ENCODE results near the gene ZNF710. TPM values are rescaled to one million over a fixed set of nuclear protein-coding genes. Genes with fewer than 3 reads are reported as not detected.
A peak's percentile ranks its signal among the peaks of the same experiment; 100 is the strongest.

ZNF710 gene
- total RNA-seq, 1 donor from 2014 or later, result 26.9 TPM

DNA sequence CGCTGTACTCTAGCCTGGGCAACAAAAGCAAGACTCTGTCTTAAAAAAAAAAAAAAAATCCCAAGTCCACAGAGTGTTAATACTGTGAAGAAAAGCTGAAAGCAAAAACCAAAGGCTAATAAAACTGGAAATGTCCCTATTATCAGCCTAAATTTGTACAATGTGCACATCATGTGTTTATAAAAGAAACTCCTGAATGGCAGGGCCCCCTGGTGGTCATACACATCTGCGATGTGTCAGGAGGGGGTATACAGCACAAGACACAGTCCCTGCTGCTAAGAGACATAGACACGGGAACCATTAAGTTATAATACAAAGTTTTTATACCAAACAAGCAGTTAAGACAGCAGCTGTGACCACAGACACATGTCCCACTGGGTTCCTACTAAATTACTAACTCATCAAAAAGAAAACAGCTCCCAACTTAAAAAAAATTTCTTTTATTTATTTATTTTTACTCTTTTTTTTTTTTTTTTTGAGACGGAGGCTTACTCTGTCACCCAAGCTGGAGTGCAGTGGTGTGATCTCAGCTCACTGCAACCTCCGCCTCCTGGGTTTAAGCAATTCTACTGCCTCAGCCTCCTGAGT is 70.2 kb downstream of the ZNF710 start:
- peaks cover 8% of the 10 kb centered on the region for H3K4me1 Mint-ChIP-seq (ENCODE audit: low read depth, unreplicated experiment)
- H3K9me3 Mint-ChIP-seq (ENCODE audit: unreplicated experiment), result no peaks in the 10 kb centered on the region
- Histone ChIP-seq H3K4me2 (ENCODE audit: low read length) (no peak overlapping the region), H3K4me1 (ENCODE audit: insufficient read depth, low read length) (no peaks in the 10 kb centered on the region), H3K27ac (ENCODE audit: low read depth, low read length) (no peak overlapping the region), H3K9ac (ENCODE audit: low read length) (no peak overlapping the region), H4K20me1 (ENCODE audit: insufficient read depth, low read length) (peaks cover 4% of the 10 kb centered on the region), H3K27me3 (ENCODE audit: insufficient read depth, low read length) (no peaks in the 10 kb centered on the region), H3K4me3 (ENCODE audit: insufficient read depth, low read depth, low read length) (no peak overlapping the region), H3K36me3 (ENCODE audit: insufficient read depth, low read length) (no peaks in the 10 kb centered on the region), H3K9me3 (ENCODE audit: insufficient read depth, low read depth, low read length) (no peaks in the 10 kb centered on the region), H3K79me2 (ENCODE audit: insufficient read depth, low read length) (peaks cover 3% of the 10 kb centered on the region), H2AFZ (ENCODE audit: low read depth, low read length) (no peak overlapping the region)
- FAIRE-seq (no peak), DNase-seq (ENCODE audit: low read depth) (peak; percentile 60)
- no peak overlapping the region for H3K4me3 Mint-ChIP-seq (ENCODE audit: unreplicated experiment)
- peaks cover 6% of the 10 kb centered on the region for H3K36me3 Mint-ChIP-seq (ENCODE audit: low read depth, unreplicated experiment)
- TF ChIP-seq EZH2 (IDR thresholded peaks at IDR 0.05; ENCODE audit: insufficient read depth, low read length) (no peak), CTCF (IDR thresholded peaks at IDR 0.05; ENCODE audit: insufficient read depth, low read depth, low read length) (peak; percentile 88)
- H3K27ac Mint-ChIP-seq (ENCODE audit: unreplicated experiment), result no peak overlapping the region
- no peaks in the 10 kb centered on the region for H3K27me3 Mint-ChIP-seq (ENCODE audit: low read depth, unreplicated experiment)

DNA sequence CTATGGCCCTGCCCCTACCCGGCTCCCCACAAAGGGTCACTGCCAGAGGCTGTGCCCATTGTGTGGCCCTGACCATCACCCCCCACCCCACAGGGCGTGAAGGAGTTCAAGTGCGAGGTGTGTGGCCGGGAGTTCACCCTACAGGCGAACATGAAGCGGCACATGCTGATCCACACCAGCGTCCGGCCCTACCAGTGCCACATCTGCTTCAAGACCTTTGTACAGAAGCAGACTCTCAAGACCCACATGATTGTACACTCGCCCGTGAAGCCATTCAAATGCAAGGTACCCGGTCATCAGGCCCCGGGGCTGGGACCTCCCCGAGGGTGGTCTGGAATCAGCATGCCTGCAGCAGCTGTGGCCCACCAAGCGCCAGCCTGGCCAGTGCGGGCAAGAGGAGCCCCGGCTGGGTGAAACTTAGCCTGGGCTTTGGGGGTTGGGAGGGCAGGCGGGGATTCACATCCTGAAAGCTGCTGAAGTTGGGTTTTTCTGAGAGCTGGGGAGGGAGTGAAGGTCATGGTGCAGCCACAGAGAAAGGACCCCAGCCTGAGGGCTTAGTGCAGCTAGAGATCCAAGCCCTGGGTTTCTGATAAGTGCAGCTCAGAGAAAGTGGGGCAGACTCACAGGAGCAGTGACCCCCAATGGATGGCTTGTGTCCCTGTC is 72.0 kb downstream of the ZNF710 start:
- H3K36me3 ChIP-seq (ENCODE audit: insufficient read depth, low read length), result no peaks in the 10 kb centered on the region
- Mint-ChIP-seq H3K9me3 (ENCODE audit: unreplicated experiment) (no peaks in the 10 kb centered on the region), H3K27me3 (ENCODE audit: low read depth, unreplicated experiment) (no peaks in the 10 kb centered on the region), H3K27ac (ENCODE audit: unreplicated experiment) (no peak overlapping the region), H3K4me1 (ENCODE audit: low read depth, unreplicated experiment) (peaks cover 10% of the 10 kb centered on the region), H3K36me3 (ENCODE audit: low read depth, unreplicated experiment) (peaks cover 3% of the 10 kb centered on the region), H3K4me3 (ENCODE audit: unreplicated experiment) (no peak overlapping the region)
- peaks cover 4% of the 10 kb centered on the region for H4K20me1 ChIP-seq (ENCODE audit: insufficient read depth, low read length)
- no peaks in the 10 kb centered on the region for H3K9me3 ChIP-seq (ENCODE audit: insufficient read depth, low read depth, low read length)
- no peak overlapping the region for H3K9ac ChIP-seq (ENCODE audit: low read length)
- H3K79me2 ChIP-seq (ENCODE audit: insufficient read depth, low read length), result no peaks in the 10 kb centered on the region
- DNase-seq (ENCODE audit: low read depth) (no peak), FAIRE-seq (no peak)
- H2AFZ ChIP-seq (ENCODE audit: low read depth, low read length), result no peak overlapping the region
- no peaks in the 10 kb centered on the region for H3K4me1 ChIP-seq (ENCODE audit: insufficient read depth, low read length)
- no peak overlapping the region for H3K4me2 ChIP-seq (ENCODE audit: low read length)
- TF ChIP-seq EZH2 (IDR thresholded peaks at IDR 0.05; ENCODE audit: insufficient read depth, low read length) (no peak), CTCF (IDR thresholded peaks at IDR 0.05; ENCODE audit: insufficient read depth, low read depth, low read length) (no peak)
- H3K4me3 ChIP-seq (ENCODE audit: insufficient read depth, low read depth, low read length), result no peak overlapping the region
- H3K27me3 ChIP-seq (ENCODE audit: insufficient read depth, low read length), result no peaks in the 10 kb centered on the region
- H3K27ac ChIP-seq (ENCODE audit: low read depth, low read length), result no peak overlapping the region

DNA sequence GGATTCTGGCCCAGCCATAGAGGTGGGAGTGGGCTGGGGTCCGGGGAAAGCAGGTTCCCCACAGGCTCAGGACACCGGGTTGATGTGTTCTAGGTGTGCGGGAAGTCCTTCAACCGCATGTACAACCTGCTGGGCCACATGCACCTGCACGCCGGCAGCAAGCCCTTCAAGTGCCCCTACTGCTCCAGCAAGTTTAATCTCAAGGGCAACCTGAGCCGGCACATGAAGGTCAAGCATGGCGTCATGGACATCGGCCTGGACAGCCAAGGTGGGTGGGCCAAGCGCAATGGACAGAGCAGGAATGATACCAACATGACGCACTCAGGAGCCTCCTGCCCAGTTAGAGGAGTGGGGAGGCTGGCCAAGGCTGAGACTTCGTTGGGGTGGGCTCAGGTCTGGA is 72.9 kb downstream of the ZNF710 start:
- no peak overlapping the region for H3K4me3 Mint-ChIP-seq (ENCODE audit: unreplicated experiment)
- no peaks in the 10 kb centered on the region for H3K79me2 ChIP-seq (ENCODE audit: insufficient read depth, low read length)
- H2AFZ ChIP-seq (ENCODE audit: low read depth, low read length), result no peak overlapping the region
- TF ChIP-seq EZH2 (IDR thresholded peaks at IDR 0.05; ENCODE audit: insufficient read depth, low read length) (no peak), CTCF (IDR thresholded peaks at IDR 0.05; ENCODE audit: insufficient read depth, low read depth, low read length) (no peak)
- H3K4me1 ChIP-seq (ENCODE audit: insufficient read depth, low read length), result no peaks in the 10 kb centered on the region
- H3K9me3 Mint-ChIP-seq (ENCODE audit: unreplicated experiment), result no peaks in the 10 kb centered on the region
- H3K9me3 ChIP-seq (ENCODE audit: insufficient read depth, low read depth, low read length), result no peaks in the 10 kb centered on the region
- H3K36me3 Mint-ChIP-seq (ENCODE audit: low read depth, unreplicated experiment), result peaks cover 6% of the 10 kb centered on the region
- no peaks in the 10 kb centered on the region for H3K27me3 ChIP-seq (ENCODE audit: insufficient read depth, low read length)
- H4K20me1 ChIP-seq (ENCODE audit: insufficient read depth, low read length), result peaks cover 4% of the 10 kb centered on the region
- FAIRE-seq (no peak), DNase-seq (ENCODE audit: low read depth) (no peak)
- no peaks in the 10 kb centered on the region for H3K27me3 Mint-ChIP-seq (ENCODE audit: low read depth, unreplicated experiment)
- peaks cover 10% of the 10 kb centered on the region for H3K4me1 Mint-ChIP-seq (ENCODE audit: low read depth, unreplicated experiment)
- no peaks in the 10 kb centered on the region for H3K36me3 ChIP-seq (ENCODE audit: insufficient read depth, low read length)
- H3K4me2 ChIP-seq (ENCODE audit: low read length), result no peak overlapping the region
- no peak overlapping the region for H3K27ac ChIP-seq (ENCODE audit: low read depth, low read length)
- no peak overlapping the region for H3K9ac ChIP-seq (ENCODE audit: low read length)
- no peak overlapping the region for H3K27ac Mint-ChIP-seq (ENCODE audit: unreplicated experiment)
- H3K4me3 ChIP-seq (ENCODE audit: insufficient read depth, low read depth, low read length), result no peak overlapping the region
